Activated CD8-positive, alpha-beta memory T cell treated with anti-CD3 and anti-CD28 coated beads, Interleukin-2, amount 10 ng/mL, durations not matched to agents 7 days and 5 days (primary cell): ENCODE results near the gene CAV2. TPM values are rescaled to one million over a fixed set of nuclear protein-coding genes. Genes with fewer than 3 reads are reported as not detected.

ENCODE experiments used
- ATAC-seq: fragments of 150-1000 bp; cut with Tn5 transposase; one replicate; pipeline ENCODE4 v1.10.0; 2021; ENCODE audit warnings: moderate library complexity
- CTCF ChIA-PET: fragments of 350-600 bp; sonication (Branson Sonifier 250); formaldehyde crosslinking; loops from one replicate; lab custom pipeline; 2021; ENCODE audit warnings: antibody characterized with exemption; lab: Charles Lee
- DNase-seq: peaks from one replicate; pipeline ENCODE4 v3.0.0-alpha.2; 2020
- H3K27ac Mint-ChIP-seq: one replicate; pipeline ENCODE4 v1.8.0; 2021; ENCODE audit warnings: mild to moderate bottlenecking, mixed read lengths
- H3K27me3 Mint-ChIP-seq: one replicate; pipeline ENCODE4 v1.8.0; 2021; ENCODE audit warnings: mixed read lengths
- H3K36me3 Mint-ChIP-seq: one replicate; pipeline ENCODE4 v1.8.0; 2021; ENCODE audit warnings: mild to moderate bottlenecking, mixed read lengths
- H3K4me1 Mint-ChIP-seq: one replicate; pipeline ENCODE4 v1.8.0; 2021; ENCODE audit warnings: mixed read lengths
- H3K4me3 Mint-ChIP-seq: one replicate; pipeline ENCODE4 v1.8.0; 2021; ENCODE audit warnings: mild to moderate bottlenecking, moderate library complexity, mixed read lengths
- H3K9me3 Mint-ChIP-seq: one replicate; pipeline ENCODE4 v1.8.0; 2022; ENCODE audit warnings: low read depth, mixed read lengths
- total RNA-seq, 2 experiments: library from RNA; stranded (reverse); gene quantifications; one replicate each; pipeline ENCODE4 v1.2.3, GENCODE V29; 2021

Gene CAV2
- total RNA-seq, 2 experiments from 2014 or later: 0.26 TPM; not detected in 1

DNA sequence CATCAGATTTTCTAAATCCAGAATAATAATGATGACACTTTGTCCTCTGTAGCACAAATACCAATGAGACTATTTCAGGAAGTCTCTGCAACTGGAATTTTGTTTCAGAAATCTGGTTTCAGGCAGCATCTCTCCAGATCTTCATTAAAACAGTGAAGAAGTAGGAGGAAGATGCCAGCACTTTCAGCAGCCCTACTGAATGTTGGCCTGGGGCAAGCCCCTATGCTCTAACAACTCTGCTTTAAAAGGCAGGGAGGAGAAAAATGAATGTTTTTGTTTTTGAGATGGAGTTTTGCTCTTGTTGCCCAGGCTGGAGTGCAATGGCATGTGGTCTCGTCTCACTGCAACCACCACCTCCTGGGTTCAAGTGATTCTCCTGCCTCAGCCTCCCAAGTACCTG lies 18.1 kb downstream of the CAV2 start:
- Mint-ChIP-seq H3K4me1 (peaks cover 4% of the 10 kb centered on the region), H3K9me3 (no peaks in the 10 kb centered on the region), H3K27ac (no peak overlapping the region), H3K36me3 (no peaks in the 10 kb centered on the region), H3K4me3 (no peak overlapping the region), H3K27me3 (peaks cover 40% of the 10 kb centered on the region)
- no peak for DNase-seq
- CTCF ChIA-PET: no interaction called here
- ATAC-seq: no peak

DNA sequence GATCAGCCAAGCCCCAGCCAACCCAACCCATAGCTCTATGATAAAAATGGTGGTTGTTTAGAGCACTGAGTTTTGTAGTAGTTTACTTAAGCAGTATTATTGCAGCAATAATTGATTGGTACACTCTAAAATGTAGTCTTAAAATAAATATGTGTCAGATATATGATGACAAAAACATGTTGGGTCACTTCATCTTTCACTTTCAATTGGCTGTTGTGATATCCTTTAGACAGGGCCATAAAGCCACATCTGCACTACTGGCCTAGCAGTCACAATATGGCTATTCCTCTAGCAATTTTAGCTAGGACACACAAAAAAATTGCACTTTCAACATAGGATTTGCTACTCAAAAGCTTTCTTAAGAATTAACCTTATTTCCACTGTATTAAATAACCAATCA lies 19.4 kb downstream of the CAV2 start:
- ATAC-seq: no peak
- Mint-ChIP-seq H3K27ac (no peak overlapping the region), H3K36me3 (no peaks in the 10 kb centered on the region), H3K4me3 (no peak overlapping the region), H3K9me3 (no peaks in the 10 kb centered on the region), H3K27me3 (peaks cover 53% of the 10 kb centered on the region), H3K4me1 (no peaks in the 10 kb centered on the region)
- CTCF ChIA-PET: no interaction called here
- DNase-seq: no peak

DNA sequence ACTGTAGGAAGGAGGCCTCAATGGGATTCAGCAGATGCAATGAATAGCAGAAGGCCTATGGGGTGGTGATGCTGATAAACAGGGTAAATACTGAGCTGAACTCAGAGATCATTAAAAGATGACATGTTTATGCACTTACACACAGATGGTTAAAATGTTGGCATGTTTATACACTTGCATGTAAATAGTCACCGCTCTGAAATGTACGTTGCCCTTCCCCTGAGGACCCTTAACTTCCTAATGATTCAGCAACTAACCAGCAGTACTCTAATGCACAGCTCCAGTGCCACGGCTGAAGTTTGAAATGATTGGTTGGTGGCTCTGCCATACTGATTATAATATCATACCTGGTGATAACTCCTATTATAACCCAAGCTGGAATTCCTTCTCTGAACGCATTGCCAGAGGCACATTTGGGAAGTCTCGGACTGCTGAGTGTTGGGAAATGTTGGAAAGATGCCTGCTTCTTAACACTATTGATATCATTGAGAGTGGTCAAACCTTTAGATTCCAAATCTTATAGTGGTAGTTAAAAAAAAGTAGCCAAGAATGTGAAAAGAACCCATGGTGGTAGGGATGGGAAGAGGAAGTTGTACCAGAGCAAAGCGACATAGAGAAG lies 21.6 kb downstream of the CAV2 start:
- ATAC-seq (no peak), DNase-seq (no peak)
- H3K9me3 Mint-ChIP-seq: no peaks in the 10 kb centered on the region
- H3K4me3 Mint-ChIP-seq: no peak overlapping the region
- CTCF ChIA-PET: interaction anchor here (1.4 to 1.7 kb wide), 2 partner anchors 8 to 349 kb away, joined by 4 read pairs; no protein-coding TSS in a partner anchor
- peaks cover 57% of the 10 kb centered on the region for H3K27me3 Mint-ChIP-seq
- H3K27ac Mint-ChIP-seq: no peak overlapping the region
- H3K4me1 Mint-ChIP-seq: peaks cover 13% of the 10 kb centered on the region
- H3K36me3 Mint-ChIP-seq: no peaks in the 10 kb centered on the region

DNA sequence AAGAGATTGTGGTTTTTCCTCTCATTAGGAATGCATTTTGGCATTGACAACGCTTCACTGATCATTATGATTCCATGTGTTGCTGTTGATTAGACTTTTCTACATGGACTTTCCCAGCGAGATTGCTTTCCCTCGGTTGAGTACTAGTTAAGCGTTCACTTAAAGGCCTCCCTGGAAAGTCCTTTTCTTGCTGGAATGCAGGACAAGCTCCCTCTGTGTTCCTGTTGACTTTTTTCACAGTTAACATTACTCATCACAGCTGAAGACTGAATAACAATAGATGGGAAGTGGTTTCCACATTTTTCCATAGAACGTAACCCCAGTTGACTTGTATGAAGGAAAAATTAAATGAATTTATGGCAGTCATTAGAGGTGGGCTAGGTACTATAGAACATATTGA lies 22.7 kb downstream of the CAV2 start:
- CTCF ChIA-PET: interaction anchor here (0.8 to 1.7 kb wide), 4 partner anchors 18 to 350 kb away, joined by 3 to 4 read pairs (median 3); no protein-coding TSS in a partner anchor
- peaks cover 68% of the 10 kb centered on the region for H3K27me3 Mint-ChIP-seq
- ATAC-seq (no peak), DNase-seq (no peak)
- H3K4me3 Mint-ChIP-seq: no peak overlapping the region
- peaks cover 21% of the 10 kb centered on the region for H3K4me1 Mint-ChIP-seq
- H3K27ac Mint-ChIP-seq: no peak overlapping the region
- H3K36me3 Mint-ChIP-seq: no peaks in the 10 kb centered on the region
- no peaks in the 10 kb centered on the region for H3K9me3 Mint-ChIP-seq

DNA sequence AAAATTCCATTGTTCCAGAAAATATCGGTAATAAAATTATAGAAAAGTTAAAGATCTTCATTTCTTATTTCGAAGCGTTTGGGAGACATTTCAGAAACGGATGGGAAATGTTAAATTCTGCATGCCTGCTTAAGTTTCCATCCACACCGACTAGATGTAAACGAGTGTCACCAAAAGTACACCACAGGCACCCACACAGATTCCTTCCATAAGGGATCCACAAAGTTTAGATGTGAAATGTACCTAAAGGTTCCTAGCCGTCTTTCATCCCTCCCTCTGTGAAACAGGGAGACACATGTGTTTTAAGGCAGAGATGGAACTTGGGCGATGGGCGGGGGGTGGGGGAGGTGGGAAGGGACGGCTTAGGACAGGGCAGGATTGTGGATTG lies 24.7 kb downstream of the CAV2 start:
- CTCF ChIA-PET: no interaction called here
- H3K9me3 Mint-ChIP-seq: no peaks in the 10 kb centered on the region
- ATAC-seq (no peak), DNase-seq (no peak)
- H3K36me3 Mint-ChIP-seq: no peaks in the 10 kb centered on the region
- peak overlapping the region; percentile 82 for H3K4me3 Mint-ChIP-seq
- peaks cover 81% of the 10 kb centered on the region for H3K27me3 Mint-ChIP-seq
- no peak overlapping the region for H3K27ac Mint-ChIP-seq
- peaks cover 21% of the 10 kb centered on the region for H3K4me1 Mint-ChIP-seq

DNA sequence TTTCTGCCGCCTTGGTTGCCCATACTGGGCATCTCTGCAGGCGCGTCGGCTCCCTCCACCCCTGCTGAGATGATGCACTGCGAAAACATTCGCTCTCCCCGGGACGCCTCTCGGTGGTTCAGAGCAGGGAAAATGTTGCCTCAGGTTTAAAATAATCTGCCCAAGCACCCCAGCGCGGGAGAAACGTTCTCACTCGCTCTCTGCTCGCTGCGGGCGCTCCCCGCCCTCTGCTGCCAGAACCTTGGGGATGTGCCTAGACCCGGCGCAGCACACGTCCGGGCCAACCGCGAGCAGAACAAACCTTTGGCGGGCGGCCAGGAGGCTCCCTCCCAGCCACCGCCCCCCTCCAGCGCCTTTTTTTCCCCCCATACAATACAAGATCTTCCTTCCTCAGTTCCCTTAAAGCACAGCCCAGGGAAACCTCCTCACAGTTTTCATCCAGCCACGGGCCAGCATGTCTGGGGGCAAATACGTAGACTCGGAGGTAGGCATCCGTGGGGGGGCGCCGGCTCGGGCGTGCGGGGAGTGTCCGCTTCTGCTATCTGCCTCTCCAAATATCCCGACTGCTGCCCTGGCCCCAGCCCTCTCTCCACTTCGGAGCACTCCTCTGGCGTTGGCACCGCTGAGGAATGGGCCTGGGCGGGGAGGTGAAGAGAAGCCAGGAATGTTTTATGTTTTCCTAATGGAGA lies 25.2 kb downstream of the CAV2 start, which contains the start of gene CAV1:
TSS of gene CAV1 (plus strand) at position 428 of the 689 bp plus-strand sequence. CDS start at position 455, 27 bp downstream.
- H3K9me3 Mint-ChIP-seq: no peaks in the 10 kb centered on the region
- H3K27me3 Mint-ChIP-seq: peaks cover 81% of the 10 kb centered on the region
- H3K4me3 Mint-ChIP-seq: peak within 1 kb of the TSS; percentile 82
- ATAC-seq: peak; percentile 27
- CTCF ChIA-PET: interaction anchor here (0.5 to 3.1 kb wide), 15 partner anchors 9 to 390 kb away, joined by 3 to 27 read pairs (median 8); no protein-coding TSS in a partner anchor
- no peaks in the 10 kb centered on the region for H3K36me3 Mint-ChIP-seq
- peaks cover 21% of the 10 kb centered on the region for H3K4me1 Mint-ChIP-seq
- H3K27ac Mint-ChIP-seq: no peak within 1 kb of the TSS
- peak; percentile 44 for DNase-seq

DNA sequence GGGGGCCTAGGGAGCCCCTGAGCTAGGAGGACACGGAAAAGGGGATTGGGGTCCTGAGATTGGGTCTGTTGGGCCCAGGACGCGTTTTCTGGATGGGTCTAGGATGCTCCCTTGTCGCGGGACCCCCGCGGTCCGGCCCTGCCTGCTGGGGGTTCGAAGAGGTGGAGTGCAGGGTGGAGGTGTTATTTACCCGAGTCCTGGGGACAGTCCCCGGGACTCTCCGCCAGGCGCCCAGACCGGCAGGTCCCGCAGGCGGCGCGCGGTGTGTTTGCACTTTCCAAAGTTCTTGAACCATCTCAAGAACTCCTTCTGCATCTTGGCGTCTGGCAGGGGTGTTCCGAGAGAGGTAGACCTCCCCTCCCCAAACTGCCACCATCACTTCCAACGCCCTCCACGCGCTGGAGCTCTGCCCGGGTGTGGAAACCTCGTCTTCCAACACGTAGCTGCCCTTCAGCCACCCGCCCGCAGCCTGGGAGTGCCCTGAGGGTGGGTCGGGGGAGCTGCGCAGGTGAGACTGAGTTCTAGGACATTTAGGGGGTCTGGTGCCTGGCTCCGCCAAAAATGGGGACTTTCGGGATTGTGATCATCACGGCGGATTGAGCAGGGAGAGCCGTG lies 25.9 kb downstream of the CAV2 start:
- Mint-ChIP-seq H3K36me3 (no peaks in the 10 kb centered on the region), H3K27me3 (peaks cover 81% of the 10 kb centered on the region), H3K4me1 (peaks cover 21% of the 10 kb centered on the region), H3K9me3 (no peaks in the 10 kb centered on the region), H3K4me3 (peak overlapping the region; percentile 82), H3K27ac (no peak overlapping the region)
- DNase-seq: peak; percentile 45
- CTCF ChIA-PET: interaction anchor here (0.5 to 3.1 kb wide), 32 partner anchors 10 to 390 kb away, joined by 3 to 27 read pairs (median 6); partner anchors contain the start of gene CAV2
- peak; percentile 18 for ATAC-seq

DNA sequence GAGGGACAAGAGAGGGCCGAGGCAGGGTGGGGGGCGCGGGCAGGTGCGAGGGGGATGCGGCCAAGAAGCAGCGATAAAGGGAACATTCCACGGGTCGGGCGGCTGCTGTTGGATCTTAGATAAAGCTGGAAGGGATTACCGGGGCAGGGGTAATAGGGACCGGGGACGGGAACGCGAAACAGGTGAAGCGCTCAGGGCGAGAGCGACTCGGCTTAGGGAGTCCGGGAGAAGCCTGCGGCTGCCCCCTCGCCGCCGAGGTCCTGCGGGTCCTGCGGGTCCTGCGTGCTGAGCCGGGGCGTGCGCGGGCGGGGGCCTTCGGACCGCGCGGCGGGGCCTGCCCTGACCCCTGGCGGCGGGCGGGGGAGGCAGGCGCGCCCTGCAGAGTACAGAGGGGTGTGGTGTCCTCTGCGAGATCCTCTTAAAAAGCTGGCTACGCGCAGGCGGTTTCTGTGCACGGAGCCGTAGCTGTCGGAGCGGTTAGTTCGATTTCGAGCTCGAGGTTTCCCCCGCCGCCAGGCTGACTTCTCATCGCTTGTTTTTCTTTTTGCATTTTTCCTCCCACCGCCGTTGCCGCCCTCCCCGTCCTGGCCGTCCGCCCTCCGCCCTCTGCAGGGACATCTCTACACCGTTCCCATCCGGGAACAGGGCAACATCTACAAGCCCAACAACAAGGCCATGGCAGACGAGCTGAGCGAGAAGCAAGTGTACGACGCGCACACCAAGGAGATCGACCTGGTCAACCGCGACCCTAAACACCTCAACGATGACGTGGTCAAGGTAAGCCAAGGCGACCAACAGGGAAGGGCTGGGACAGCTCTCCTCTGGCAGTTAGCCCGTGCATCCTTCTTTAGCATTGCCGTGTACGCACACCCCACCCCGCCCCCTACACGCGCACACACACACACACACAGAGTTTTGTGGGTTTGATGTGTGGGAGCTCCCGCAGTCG lies 26.6 kb downstream of the CAV2 start:
- peak; percentile 96 for ATAC-seq
- CTCF ChIA-PET: interaction anchor here (0.6 to 3.1 kb wide), 48 partner anchors 10 to 418 kb away, joined by 3 to 27 read pairs (median 4); partner anchors contain the start of gene CAV2
- H3K4me1 Mint-ChIP-seq: peaks cover 21% of the 10 kb centered on the region
- H3K36me3 Mint-ChIP-seq: no peaks in the 10 kb centered on the region
- DNase-seq: peak; percentile 77
- peak overlapping the region; percentile 82 for H3K4me3 Mint-ChIP-seq
- no peaks in the 10 kb centered on the region for H3K9me3 Mint-ChIP-seq
- no peak overlapping the region for H3K27ac Mint-ChIP-seq
- peaks cover 80% of the 10 kb centered on the region for H3K27me3 Mint-ChIP-seq

DNA sequence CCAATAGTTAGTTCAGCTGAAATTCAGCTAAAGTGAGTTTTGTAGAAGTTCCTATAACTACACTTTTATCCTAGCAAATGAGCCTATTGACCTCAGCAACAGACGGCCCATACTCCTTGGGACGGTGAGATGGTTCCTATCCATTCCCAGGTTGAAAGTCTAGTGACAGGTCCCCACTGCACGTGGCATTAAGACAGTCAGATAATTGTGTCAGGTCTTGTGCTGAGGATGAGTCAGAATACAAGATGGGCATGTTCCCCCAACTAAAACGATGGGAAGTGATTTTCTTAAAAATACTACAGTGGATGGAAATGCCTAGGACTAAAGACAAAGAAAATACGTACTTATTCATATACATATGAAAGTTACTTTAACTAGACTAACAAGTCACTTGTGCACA lies 27.4 kb downstream of the CAV2 start:
- H3K4me3 Mint-ChIP-seq: peak overlapping the region; percentile 82
- H3K27me3 Mint-ChIP-seq: peaks cover 77% of the 10 kb centered on the region
- H3K27ac Mint-ChIP-seq: no peak overlapping the region
- peaks cover 21% of the 10 kb centered on the region for H3K4me1 Mint-ChIP-seq
- ATAC-seq (no peak), DNase-seq (no peak)
- CTCF ChIA-PET: interaction anchor here (0.6 to 3.1 kb wide), 29 partner anchors 10 to 392 kb away, joined by 3 to 27 read pairs (median 5); no protein-coding TSS in a partner anchor
- H3K9me3 Mint-ChIP-seq: no peaks in the 10 kb centered on the region
- H3K36me3 Mint-ChIP-seq: no peaks in the 10 kb centered on the region

DNA sequence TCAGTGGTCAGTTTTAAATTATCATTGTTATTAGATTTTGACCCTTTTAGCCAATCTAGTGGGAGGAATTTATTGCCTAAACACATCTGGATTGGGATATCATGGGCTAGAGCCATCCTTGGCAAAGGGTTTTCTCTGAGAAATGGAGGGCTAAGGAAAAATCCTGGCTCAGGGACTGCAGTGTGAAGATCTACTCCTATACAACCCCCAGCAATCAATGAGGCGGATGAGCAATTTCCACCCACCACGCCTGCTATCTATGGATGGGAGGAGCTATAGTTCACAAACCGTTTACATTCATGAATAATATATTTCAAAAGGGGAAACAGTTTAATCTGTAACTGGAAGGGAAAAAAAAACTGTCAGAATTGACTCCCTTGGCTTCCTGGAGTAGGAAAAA lies 28.0 kb downstream of the CAV2 start:
- H3K4me3 Mint-ChIP-seq: no peak overlapping the region

DNA sequence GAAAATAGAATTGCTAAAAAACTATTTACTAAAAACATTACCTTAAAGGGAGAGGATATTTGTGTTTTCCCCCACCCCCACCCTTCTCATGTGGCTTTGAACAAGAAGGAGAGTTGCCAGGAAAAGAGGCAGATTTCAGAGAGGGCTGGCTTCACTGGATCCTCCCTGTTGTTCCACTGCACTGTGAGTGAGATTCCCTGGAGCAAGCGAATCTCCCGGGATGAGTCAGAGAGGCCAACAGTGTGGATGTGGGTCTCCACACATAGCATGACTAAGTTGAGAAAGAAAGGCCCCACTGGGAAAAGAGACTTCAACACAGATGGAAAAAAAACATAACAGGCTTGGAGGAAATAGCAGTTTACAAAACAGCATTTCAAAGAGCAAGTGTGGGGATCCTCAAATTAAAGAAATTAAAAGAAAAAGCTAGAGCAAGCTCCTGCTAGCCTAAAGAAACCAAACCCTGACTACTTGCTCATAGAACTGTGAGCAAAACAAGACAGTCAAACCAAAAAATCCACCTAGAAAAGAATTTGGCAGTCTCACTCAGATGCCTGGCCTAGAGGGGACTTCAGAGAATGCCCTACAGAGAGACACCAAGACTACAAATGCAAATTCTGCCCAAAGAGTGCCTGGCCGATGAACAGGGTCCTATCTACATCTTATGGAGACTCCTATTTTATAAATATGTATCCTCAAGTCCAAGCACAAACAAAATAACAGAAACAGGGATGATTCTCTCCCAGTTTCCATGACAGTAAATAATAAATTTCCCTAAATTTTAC lies 28.7 kb downstream of the CAV2 start:
- ATAC-seq (no peak), DNase-seq (no peak)
- Mint-ChIP-seq H3K4me1 (peaks cover 21% of the 10 kb centered on the region), H3K4me3 (no peak overlapping the region), H3K27me3 (peaks cover 68% of the 10 kb centered on the region), H3K36me3 (no peaks in the 10 kb centered on the region), H3K9me3 (no peaks in the 10 kb centered on the region), H3K27ac (no peak overlapping the region)
- CTCF ChIA-PET: no interaction called here

More for the DNA sequence above, 28.0 kb downstream of the CAV2 start:
- DNase-seq: no peak
- Mint-ChIP-seq H3K9me3 (no peaks in the 10 kb centered on the region), H3K27me3 (peaks cover 74% of the 10 kb centered on the region), H3K4me1 (peaks cover 21% of the 10 kb centered on the region), H3K36me3 (no peaks in the 10 kb centered on the region), H3K27ac (no peak overlapping the region)
- ATAC-seq: no peak
- CTCF ChIA-PET: interaction anchor here (1.6 to 3.1 kb wide), 5 partner anchors 9 to 392 kb away, joined by 5 to 17 read pairs (median 10); no protein-coding TSS in a partner anchor

DNA sequence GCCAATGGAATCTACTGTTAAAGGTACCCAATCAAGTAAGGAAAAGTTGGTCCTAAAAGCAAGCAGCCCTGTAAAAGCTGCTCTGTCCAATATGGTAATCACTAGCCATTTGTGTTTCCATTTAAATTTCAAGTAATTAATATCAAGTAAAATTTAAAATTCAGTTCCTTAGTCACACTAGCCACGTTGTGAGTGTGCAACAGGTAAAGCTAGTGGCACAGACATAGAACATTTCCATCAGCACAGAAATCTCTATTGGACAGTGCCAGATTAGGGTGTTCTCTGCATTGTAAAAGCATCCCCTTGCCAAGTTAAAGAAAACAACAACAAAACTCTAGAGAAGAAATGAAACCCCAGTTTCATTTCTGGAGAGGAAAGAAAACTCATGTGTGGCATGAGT lies 29.7 kb downstream of the CAV2 start:
- ATAC-seq (no peak), DNase-seq (no peak)
- Mint-ChIP-seq H3K4me3 (no peak overlapping the region), H3K9me3 (no peaks in the 10 kb centered on the region), H3K36me3 (no peaks in the 10 kb centered on the region), H3K27me3 (peaks cover 57% of the 10 kb centered on the region), H3K4me1 (peaks cover 20% of the 10 kb centered on the region), H3K27ac (no peak overlapping the region)
- CTCF ChIA-PET: interaction anchor here (1.2 kb wide), 1 partner anchor 9 kb away, joined by 4 read pairs; no protein-coding TSS in a partner anchor
